Measurements from ENCODE around the gene KLRC4. TPM values are rescaled to one million over a fixed set of nuclear protein-coding genes. Genes with fewer than 3 reads are reported as not detected.
A peak's percentile ranks its signal among the peaks of the same experiment; 100 is the strongest.
"Not testable (repeated sequence)": the region's sequence is repeated elsewhere in the genome, so short reads cannot be mapped to it uniquely, and the experiment has no call there.

The KLRC4 gene
- total and polyA plus RNA-seq, 2 experiments from 2014 or later: not detected

GRCh38 chr12:10439608-10440274, 30.2 kb upstream of the KLRC4 start:
- not testable (repeated sequence) for H3K27ac ChIP-seq (ENCODE audit: low read depth); H3K4me3 Mint-ChIP-seq; H3K4me1 Mint-ChIP-seq; H3K9me2 ChIP-seq (ENCODE audit: insufficient read depth); H2AFZ ChIP-seq; H4K20me1 ChIP-seq (replicated peaks; ENCODE audit: insufficient read depth); DNase-seq (ENCODE audit: low spot score); H3K36me3 ChIP-seq (ENCODE audit: insufficient read depth); ATAC-seq; H3K79me2 ChIP-seq (replicated peaks; ENCODE audit: insufficient read depth); H3K36me3 Mint-ChIP-seq (ENCODE audit: low read depth); H3K27ac Mint-ChIP-seq; H3F3A ChIP-seq (replicated peaks; ENCODE audit: low read depth); H3K4me3 ChIP-seq; H3K27me3 Mint-ChIP-seq (ENCODE audit: insufficient read depth, low read depth, poor library complexity); H3K4me1 ChIP-seq (ENCODE audit: insufficient read depth); H3K4me2 ChIP-seq; H3K9me3 Mint-ChIP-seq; H3K27me3 ChIP-seq (ENCODE audit: insufficient read depth)

- H3K27ac Mint-ChIP-seq; H3F3A ChIP-seq (replicated peaks; ENCODE audit: low read depth); H3K4me1 ChIP-seq (ENCODE audit: insufficient read depth); H3K4me2 ChIP-seq; H3K4me3 ChIP-seq; H3K4me3 Mint-ChIP-seq; H3K4me1 Mint-ChIP-seq; H3K27ac ChIP-seq (ENCODE audit: low read depth); H3K9me2 ChIP-seq (ENCODE audit: insufficient read depth); H3K36me3 Mint-ChIP-seq (ENCODE audit: low read depth); H2AFZ ChIP-seq; H4K20me1 ChIP-seq (replicated peaks; ENCODE audit: insufficient read depth); H3K27me3 ChIP-seq (ENCODE audit: insufficient read depth); H3K79me2 ChIP-seq (replicated peaks; ENCODE audit: insufficient read depth); H3K9me3 Mint-ChIP-seq; H3K36me3 ChIP-seq (ENCODE audit: insufficient read depth); H3K27me3 Mint-ChIP-seq (ENCODE audit: insufficient read depth, low read depth, poor library complexity); DNase-seq (ENCODE audit: low spot score): not testable (repeated sequence)
- ATAC-seq: peak; percentile 56
Measured at GRCh38 chr12:10437601-10438000, 28.0 kb upstream of the KLRC4 start.

DNA sequence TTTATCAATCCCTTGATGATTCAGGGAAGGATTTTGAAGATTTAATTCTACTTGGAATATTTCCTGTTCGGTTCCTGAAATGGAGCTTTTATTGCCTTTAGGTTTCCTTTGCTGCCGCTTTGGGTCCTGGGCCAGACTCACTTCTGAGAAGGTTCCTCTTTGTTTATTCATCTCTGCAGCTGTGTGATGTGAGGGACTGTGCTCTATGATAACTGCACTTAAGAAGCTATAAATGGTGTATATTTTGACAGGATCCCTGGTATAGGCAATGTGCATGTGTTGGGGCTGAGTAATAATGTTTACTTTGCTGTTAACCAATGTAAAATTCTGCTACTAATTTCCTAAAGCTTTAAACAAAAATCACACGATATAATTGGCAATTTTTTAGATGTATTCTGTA, 26.3 kb upstream of the KLRC4 start, which contains the start of gene KLRC2:
TSS of gene KLRC2 (minus strand) at position 195 of the 400 bp plus-strand sequence. CDS start at position 171, 24 bp downstream.
- H3K36me3 ChIP-seq (ENCODE audit: insufficient read depth); H3K36me3 Mint-ChIP-seq (ENCODE audit: low read depth); H3K4me2 ChIP-seq; H3K9me3 Mint-ChIP-seq; H3K27ac Mint-ChIP-seq; H3K4me3 Mint-ChIP-seq; ATAC-seq; H3K9me2 ChIP-seq (ENCODE audit: insufficient read depth); H3K4me3 ChIP-seq; H3K27me3 Mint-ChIP-seq (ENCODE audit: insufficient read depth, low read depth, poor library complexity); H3K27me3 ChIP-seq (ENCODE audit: insufficient read depth); DNase-seq (ENCODE audit: low spot score); H2AFZ ChIP-seq; H4K20me1 ChIP-seq (replicated peaks; ENCODE audit: insufficient read depth); H3K27ac ChIP-seq (ENCODE audit: low read depth); H3K79me2 ChIP-seq (replicated peaks; ENCODE audit: insufficient read depth); H3K4me1 Mint-ChIP-seq; H3F3A ChIP-seq (replicated peaks; ENCODE audit: low read depth); H3K4me1 ChIP-seq (ENCODE audit: insufficient read depth): not testable (repeated sequence)

DNA sequence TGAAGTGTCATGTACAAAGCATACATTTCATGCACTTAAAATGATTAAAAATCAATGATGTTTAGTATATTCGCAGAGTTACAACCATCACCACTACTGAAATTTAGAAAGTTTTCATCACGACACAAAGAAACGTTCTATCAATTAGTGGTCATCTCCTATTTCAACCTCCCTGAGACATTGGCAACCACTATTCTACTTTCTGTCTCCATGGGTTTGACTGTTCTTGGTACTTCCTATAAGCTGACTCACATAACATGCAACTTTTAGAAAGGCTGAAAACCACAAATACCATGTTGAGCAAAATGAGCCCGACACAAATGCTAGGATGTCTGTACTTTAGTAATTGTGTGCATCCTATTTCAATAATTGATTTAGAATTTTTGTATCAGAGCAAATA, 21.1 kb upstream of the KLRC4 start:
- H3F3A ChIP-seq (replicated peaks; ENCODE audit: low read depth); H3K27me3 Mint-ChIP-seq (ENCODE audit: insufficient read depth, low read depth, poor library complexity); H3K4me3 Mint-ChIP-seq; H3K4me1 Mint-ChIP-seq; H4K20me1 ChIP-seq (replicated peaks; ENCODE audit: insufficient read depth); H3K27me3 ChIP-seq (ENCODE audit: insufficient read depth); H3K4me2 ChIP-seq; H3K36me3 Mint-ChIP-seq (ENCODE audit: low read depth); H3K9me2 ChIP-seq (ENCODE audit: insufficient read depth); H3K4me1 ChIP-seq (ENCODE audit: insufficient read depth); H2AFZ ChIP-seq; H3K36me3 ChIP-seq (ENCODE audit: insufficient read depth); DNase-seq (ENCODE audit: low spot score); ATAC-seq; H3K27ac Mint-ChIP-seq; H3K9me3 Mint-ChIP-seq; H3K79me2 ChIP-seq (replicated peaks; ENCODE audit: insufficient read depth); H3K4me3 ChIP-seq; H3K27ac ChIP-seq (ENCODE audit: low read depth): not testable (repeated sequence)

GRCh38 chr12:10425938-10426337, 16.4 kb upstream of the KLRC4 start:
- not testable (repeated sequence) for H3K4me3 Mint-ChIP-seq; H3K9me2 ChIP-seq (ENCODE audit: insufficient read depth); H3K36me3 Mint-ChIP-seq (ENCODE audit: low read depth); DNase-seq (ENCODE audit: low spot score); H4K20me1 ChIP-seq (replicated peaks; ENCODE audit: insufficient read depth); H3K4me3 ChIP-seq; H3K4me1 Mint-ChIP-seq; H3K4me1 ChIP-seq (ENCODE audit: insufficient read depth); H3K79me2 ChIP-seq (replicated peaks; ENCODE audit: insufficient read depth); H3K27ac Mint-ChIP-seq; H3K27me3 ChIP-seq (ENCODE audit: insufficient read depth); H3K36me3 ChIP-seq (ENCODE audit: insufficient read depth); H3K27me3 Mint-ChIP-seq (ENCODE audit: insufficient read depth, low read depth, poor library complexity); H3F3A ChIP-seq (replicated peaks; ENCODE audit: low read depth); H3K9me3 Mint-ChIP-seq; H3K27ac ChIP-seq (ENCODE audit: low read depth); H3K4me2 ChIP-seq; ATAC-seq
- peak overlapping the region; percentile 56; the same call in 1 of the 2 replicates for H2AFZ ChIP-seq

DNA sequence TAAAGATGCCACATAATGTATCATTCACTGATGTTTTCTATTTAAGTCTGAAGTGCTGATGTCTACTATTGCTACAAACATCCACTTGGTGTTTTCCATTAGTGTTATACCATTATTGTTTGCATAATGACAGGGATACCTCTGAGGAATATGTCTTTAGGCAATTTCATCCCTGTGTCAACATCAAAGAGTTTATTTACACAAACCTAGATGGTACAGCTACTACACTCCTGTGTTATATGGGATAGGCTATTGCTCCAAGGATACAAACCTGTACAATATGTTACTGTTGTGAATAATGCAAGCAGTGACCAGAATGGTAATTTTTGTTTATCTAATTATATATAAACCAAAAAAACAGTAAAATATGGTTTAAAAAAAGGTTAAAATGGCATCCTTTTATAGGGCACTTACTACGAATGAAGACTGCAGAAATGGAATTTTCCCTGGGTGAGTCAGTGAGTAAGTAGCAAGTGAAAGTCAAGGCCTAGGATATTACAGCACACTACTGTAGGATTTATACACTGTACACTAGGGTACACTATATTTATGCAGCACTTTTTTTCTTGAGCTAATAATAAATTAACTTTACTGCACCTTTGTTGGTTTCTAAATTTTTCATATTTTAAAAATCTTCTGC, 14.8 kb upstream of the KLRC4 start:
- H3K9me2 ChIP-seq (ENCODE audit: insufficient read depth); H3K27me3 Mint-ChIP-seq (ENCODE audit: insufficient read depth, low read depth, poor library complexity); H3K27ac Mint-ChIP-seq; H3K27me3 ChIP-seq (ENCODE audit: insufficient read depth); H3K4me2 ChIP-seq; H4K20me1 ChIP-seq (replicated peaks; ENCODE audit: insufficient read depth); H3K36me3 ChIP-seq (ENCODE audit: insufficient read depth); H3K36me3 Mint-ChIP-seq (ENCODE audit: low read depth); H3K4me1 ChIP-seq (ENCODE audit: insufficient read depth); H3F3A ChIP-seq (replicated peaks; ENCODE audit: low read depth); ATAC-seq; H3K4me3 Mint-ChIP-seq; H3K4me3 ChIP-seq; H3K4me1 Mint-ChIP-seq; H2AFZ ChIP-seq; DNase-seq (ENCODE audit: low spot score); H3K27ac ChIP-seq (ENCODE audit: low read depth); H3K9me3 Mint-ChIP-seq; H3K79me2 ChIP-seq (replicated peaks; ENCODE audit: insufficient read depth): not testable (repeated sequence)

Measured in GM23338 (cell line).